Ishikawa (cell line): ENCODE data around the gene DCAF17.

Source experiments
- EGR1 ChIP-seq: IDR thresholded peaks from 2 replicates; pipeline ENCODE4 v1.6.1; 2012
- EP300 ChIP-seq: IDR thresholded peaks from 2 replicates; pipeline ENCODE4 v1.6.1; 2012; ENCODE audit warnings: borderline replicate concordance
- TCF12 ChIP-seq: IDR thresholded peaks from 2 replicates; pipeline ENCODE4 v1.6.1; 2012; ENCODE audit warnings: low read depth

- TF ChIP-seq EGR1: no peak
- TF ChIP-seq TCF12: no peak
- no peak for TF ChIP-seq EP300
Observed at GRCh38 chr2:171478345-171478744, 44.3 kb downstream of the DCAF17 start.
